Nephron progenitor cell (in vitro differentiated cells): ENCODE results near the gene SGK2.

Experiments used
- DNase-seq: peaks from one replicate; pipeline ENCODE4 v3.0.0; 2021
- H3K27ac Mint-ChIP-seq: 2 replicates; pipeline ENCODE4 v1.8.0; 2021; ENCODE audit warnings: mild to moderate bottlenecking, moderate library complexity, mixed read lengths
- H3K27me3 Mint-ChIP-seq: 2 replicates; pipeline ENCODE4 v1.8.0; 2021; ENCODE audit warnings: mild to moderate bottlenecking, low read depth, mixed read lengths; ENCODE audit not compliant: poor library complexity
- H3K36me3 Mint-ChIP-seq: 2 replicates; pipeline ENCODE4 v1.8.0; 2021; ENCODE audit warnings: low read depth, mixed read lengths
- H3K4me1 Mint-ChIP-seq: 2 replicates; pipeline ENCODE4 v1.8.0; 2021; ENCODE audit warnings: mixed read lengths
- H3K4me3 Mint-ChIP-seq: 2 replicates; pipeline ENCODE4 v1.8.0; 2021; ENCODE audit warnings: mild to moderate bottlenecking, moderate library complexity, mixed read lengths
- H3K9me3 Mint-ChIP-seq: 2 replicates; pipeline ENCODE4 v1.8.0; 2021; ENCODE audit warnings: mild to moderate bottlenecking, moderate library complexity, mixed read lengths
- TF ChIP-seq, protein P1 (sequence below): fragments of 200-600 bp; sonication (generic); IDR thresholded peaks from 2 replicates; pipeline ENCODE4 v1.5.0; 2021; ENCODE audit warnings: antibody characterized with exemption

SGK2 gene

DNA sequence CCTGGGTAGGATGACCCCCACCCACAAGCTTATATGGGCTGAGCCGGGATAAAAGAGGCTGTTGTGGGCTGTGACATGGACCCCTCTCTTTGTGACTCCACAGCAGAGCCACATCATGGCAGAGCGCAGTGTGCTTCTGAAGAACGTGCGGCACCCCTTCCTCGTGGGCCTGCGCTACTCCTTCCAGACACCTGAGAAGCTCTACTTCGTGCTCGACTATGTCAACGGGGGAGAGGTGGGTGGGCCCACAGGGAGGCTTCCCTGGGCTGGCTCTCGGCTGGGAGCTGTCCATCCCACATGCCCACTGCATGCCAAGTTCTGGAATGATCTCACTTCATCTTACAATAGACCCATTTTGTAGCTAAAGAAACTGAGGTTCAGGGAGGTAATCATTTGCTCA lies 10.5 kb downstream of the SGK2 start:
- Mint-ChIP-seq H3K9me3 (no peaks in the 10 kb centered on the region), H3K4me3 (no peak overlapping the region), H3K36me3 (no peaks in the 10 kb centered on the region), H3K4me1 (no peaks in the 10 kb centered on the region), H3K27me3 (peaks cover 9% of the 10 kb centered on the region), H3K27ac (no peak overlapping the region)
- TF ChIP-seq, protein P1, sequence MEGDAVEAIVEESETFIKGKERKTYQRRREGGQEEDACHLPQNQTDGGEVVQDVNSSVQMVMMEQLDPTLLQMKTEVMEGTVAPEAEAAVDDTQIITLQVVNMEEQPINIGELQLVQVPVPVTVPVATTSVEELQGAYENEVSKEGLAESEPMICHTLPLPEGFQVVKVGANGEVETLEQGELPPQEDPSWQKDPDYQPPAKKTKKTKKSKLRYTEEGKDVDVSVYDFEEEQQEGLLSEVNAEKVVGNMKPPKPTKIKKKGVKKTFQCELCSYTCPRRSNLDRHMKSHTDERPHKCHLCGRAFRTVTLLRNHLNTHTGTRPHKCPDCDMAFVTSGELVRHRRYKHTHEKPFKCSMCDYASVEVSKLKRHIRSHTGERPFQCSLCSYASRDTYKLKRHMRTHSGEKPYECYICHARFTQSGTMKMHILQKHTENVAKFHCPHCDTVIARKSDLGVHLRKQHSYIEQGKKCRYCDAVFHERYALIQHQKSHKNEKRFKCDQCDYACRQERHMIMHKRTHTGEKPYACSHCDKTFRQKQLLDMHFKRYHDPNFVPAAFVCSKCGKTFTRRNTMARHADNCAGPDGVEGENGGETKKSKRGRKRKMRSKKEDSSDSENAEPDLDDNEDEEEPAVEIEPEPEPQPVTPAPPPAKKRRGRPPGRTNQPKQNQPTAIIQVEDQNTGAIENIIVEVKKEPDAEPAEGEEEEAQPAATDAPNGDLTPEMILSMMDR: no peak
- DNase-seq: no peak

DNA sequence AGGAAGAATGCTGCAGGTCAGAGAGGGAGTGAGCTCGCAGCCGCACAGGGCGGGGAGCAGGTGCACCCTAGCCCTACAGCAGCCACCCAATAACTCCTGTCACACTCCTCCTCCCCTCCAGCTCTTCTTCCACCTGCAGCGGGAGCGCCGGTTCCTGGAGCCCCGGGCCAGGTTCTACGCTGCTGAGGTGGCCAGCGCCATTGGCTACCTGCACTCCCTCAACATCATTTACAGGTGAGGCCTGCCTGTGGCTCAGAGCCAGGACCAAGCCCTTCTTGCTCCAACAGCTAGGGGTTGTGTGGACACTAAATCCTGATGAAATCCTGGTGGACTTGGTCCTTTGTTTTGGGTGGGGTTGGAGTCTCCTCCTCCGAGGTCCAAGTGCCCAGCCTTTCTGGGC lies 11.7 kb downstream of the SGK2 start:
- Mint-ChIP-seq H3K4me3 (no peak overlapping the region), H3K9me3 (no peaks in the 10 kb centered on the region), H3K27ac (no peak overlapping the region), H3K27me3 (peaks cover 12% of the 10 kb centered on the region), H3K36me3 (no peaks in the 10 kb centered on the region), H3K4me1 (no peaks in the 10 kb centered on the region)
- DNase-seq: no peak
- TF ChIP-seq, protein P1: no peak

DNA sequence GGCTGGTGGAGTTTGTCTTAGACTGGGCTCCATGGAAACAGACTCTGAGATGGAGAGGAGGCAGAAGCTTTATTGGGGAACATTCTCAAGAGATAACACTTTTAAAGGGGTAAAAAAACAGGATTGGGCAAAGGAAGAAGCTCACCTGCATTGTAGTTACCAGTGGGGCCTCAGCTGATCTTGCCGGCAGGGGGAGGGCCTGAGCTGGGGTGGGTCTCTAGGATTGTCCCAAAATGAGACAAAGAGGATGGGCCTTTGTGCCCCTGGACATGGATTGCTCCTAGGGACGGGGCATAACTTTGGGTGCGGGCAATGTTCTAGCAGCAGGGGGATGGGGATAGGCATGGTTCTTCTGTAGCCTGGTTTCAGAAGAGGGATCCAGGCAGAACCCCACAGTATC lies 12.5 kb downstream of the SGK2 start:
- Mint-ChIP-seq H3K9me3 (no peaks in the 10 kb centered on the region), H3K36me3 (no peaks in the 10 kb centered on the region), H3K27me3 (peaks cover 12% of the 10 kb centered on the region), H3K27ac (peak overlapping the region; percentile 24), H3K4me1 (no peaks in the 10 kb centered on the region), H3K4me3 (no peak overlapping the region)
- TF ChIP-seq, protein P1: no peak
- DNase-seq: no peak

DNA sequence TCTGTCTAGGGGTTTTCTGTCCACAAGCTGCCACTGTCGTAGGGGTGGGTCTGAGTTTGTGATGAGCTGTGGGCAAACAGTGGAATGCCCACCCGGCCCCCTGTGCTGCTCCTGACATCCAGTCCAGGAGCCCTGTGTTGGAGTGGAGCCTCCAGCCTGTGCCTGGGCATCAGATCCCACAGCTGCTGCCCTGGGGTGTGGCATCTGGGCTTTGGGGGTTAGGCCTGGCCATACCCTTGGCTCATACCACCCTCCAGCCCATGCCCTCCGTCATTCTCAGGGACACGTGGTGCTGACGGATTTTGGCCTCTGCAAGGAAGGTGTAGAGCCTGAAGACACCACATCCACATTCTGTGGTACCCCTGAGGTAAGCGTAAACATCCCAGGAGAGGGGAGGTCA lies 12.9 kb downstream of the SGK2 start:
- no peaks in the 10 kb centered on the region for H3K36me3 Mint-ChIP-seq
- no peaks in the 10 kb centered on the region for H3K9me3 Mint-ChIP-seq
- H3K27ac Mint-ChIP-seq: no peak overlapping the region
- no peak overlapping the region for H3K4me3 Mint-ChIP-seq
- DNase-seq: no peak
- H3K4me1 Mint-ChIP-seq: no peaks in the 10 kb centered on the region
- TF ChIP-seq, protein P1: no peak
- peaks cover 12% of the 10 kb centered on the region for H3K27me3 Mint-ChIP-seq

DNA sequence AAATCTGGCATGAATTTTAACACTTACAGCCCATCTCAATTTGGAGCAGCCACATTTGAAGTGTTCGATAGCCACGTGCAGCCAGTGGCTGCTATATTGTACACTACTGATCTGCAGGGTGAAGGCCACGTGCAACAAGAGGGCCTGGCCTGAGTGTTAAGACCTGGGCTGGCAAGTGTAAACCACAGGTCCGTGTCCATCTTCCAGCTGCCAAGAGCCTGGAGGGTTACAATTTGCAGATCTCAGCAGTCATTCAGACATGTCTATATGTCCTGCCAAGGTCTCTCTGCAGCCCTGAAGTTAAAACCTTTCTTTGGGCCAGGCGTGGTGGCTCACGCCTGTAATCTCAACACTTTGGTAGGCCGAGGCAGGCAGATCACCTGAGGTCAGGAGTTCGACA lies 14.1 kb downstream of the SGK2 start:
- no peak overlapping the region for H3K4me3 Mint-ChIP-seq
- no peaks in the 10 kb centered on the region for H3K36me3 Mint-ChIP-seq
- no peaks in the 10 kb centered on the region for H3K9me3 Mint-ChIP-seq
- TF ChIP-seq, protein P1: no peak
- no peak for DNase-seq
- H3K4me1 Mint-ChIP-seq: no peaks in the 10 kb centered on the region
- H3K27ac Mint-ChIP-seq: no peak overlapping the region
- peaks cover 6% of the 10 kb centered on the region for H3K27me3 Mint-ChIP-seq

DNA sequence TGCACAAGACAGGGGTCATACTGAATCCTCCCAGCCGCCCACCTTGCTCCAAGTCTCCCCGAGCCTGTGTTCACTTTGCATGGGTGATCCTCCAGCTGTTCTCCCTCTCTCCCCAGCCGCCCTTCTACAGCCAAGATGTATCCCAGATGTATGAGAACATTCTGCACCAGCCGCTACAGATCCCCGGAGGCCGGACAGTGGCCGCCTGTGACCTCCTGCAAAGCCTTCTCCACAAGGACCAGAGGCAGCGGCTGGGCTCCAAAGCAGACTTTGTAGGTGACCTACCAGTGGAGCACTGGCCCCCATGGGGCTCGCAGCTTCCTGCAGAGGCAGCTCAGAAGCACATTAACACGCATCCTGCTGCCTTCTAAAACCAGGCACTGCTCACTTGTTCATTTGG lies 17.3 kb downstream of the SGK2 start:
- no peak overlapping the region for H3K4me3 Mint-ChIP-seq
- no peaks in the 10 kb centered on the region for H3K4me1 Mint-ChIP-seq
- no peaks in the 10 kb centered on the region for H3K9me3 Mint-ChIP-seq
- no peak overlapping the region for H3K27ac Mint-ChIP-seq
- H3K27me3 Mint-ChIP-seq: peaks cover 2% of the 10 kb centered on the region
- no peaks in the 10 kb centered on the region for H3K36me3 Mint-ChIP-seq
- DNase-seq: no peak
- TF ChIP-seq, protein P1: no peak
